Loucy (cell line): Measurements from ENCODE around the gene CTAG1B.
"Not testable (repeated sequence)": the region's sequence is repeated elsewhere in the genome, so short reads cannot be mapped to it uniquely, and the experiment has no call there.

Experiments
- CTCF ChIP-seq: fragments of 200-600 bp; sonication (generic); conservative IDR thresholded peaks from 2 replicates; pipeline ENCODE4 v1.5.1; 2014; ENCODE audit warnings: mild to moderate bottlenecking, antibody characterized with exemption, low read length
- EZH2phosphoT487 ChIP-seq: fragments of 200-600 bp; IDR thresholded peaks from 2 replicates; pipeline ENCODE4 v1.6.1; 2018; ENCODE audit warnings: antibody characterized with exemption, mild to moderate bottlenecking, moderate library complexity, borderline replicate concordance

DNA sequence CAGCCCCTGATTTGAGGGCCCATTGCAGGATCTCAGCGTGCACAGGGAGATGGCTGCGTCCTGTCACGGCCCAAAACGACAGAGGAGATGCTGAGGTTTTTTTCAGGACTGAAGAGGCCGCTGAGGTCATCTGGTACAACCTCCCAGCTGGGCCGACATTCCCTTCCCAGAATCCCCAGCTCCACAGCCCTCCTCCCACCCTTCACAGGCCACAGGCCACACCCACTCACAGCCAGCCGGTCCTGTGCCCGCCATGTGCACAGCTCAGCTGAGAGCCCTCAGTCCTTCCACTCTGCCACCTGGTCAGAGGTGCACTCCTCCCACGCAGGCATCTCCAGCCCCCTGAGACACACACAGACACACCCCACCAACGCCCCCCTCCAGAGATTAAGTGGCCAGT, 22.7 kb upstream of the CTAG1B start:
- not testable (repeated sequence) for TF ChIP-seq CTCF, EZH2phosphoT487
